IMR-90 (cell line): Measurements from ENCODE around the gene SLF2. TPM values are rescaled to one million over a fixed set of nuclear protein-coding genes. Genes with fewer than 3 reads are reported as not detected.
A peak's percentile ranks its signal among the peaks of the same experiment; 100 is the strongest.

Experiments
- ATAC-seq: fragments of 200-7000 bp; cut with Tn5 transposase; 2 replicates; pipeline ENCODE4 v1.9.1; 2020; ENCODE audit warnings: low read depth, mild to moderate bottlenecking, moderate library complexity
- BruUV-seq: library from RNA; stranded (reverse); fragments of 400-500 nt; replicated peaks from 2 replicates; lab custom pipeline; 2021; lab: Mats Ljungman, UMichigan
- CTCF ChIA-PET: fragments of 300-600 bp; formaldehyde crosslinking; extraction: SDS; loops from one replicate; lab custom pipeline; 2021; ENCODE audit warnings: antibody characterized with exemption; lab: Yijun Ruan, JAX
- POLR2A ChIA-PET: fragments of 300-600 bp; sonication (Branson Sonifier 250); formaldehyde crosslinking; loops from one replicate; lab custom pipeline; 2022; ENCODE audit warnings: antibody characterized with exemption; ENCODE audit not compliant: unreplicated experiment; lab: Charles Lee
- DNase-seq: peaks from one replicate; pipeline ENCODE4 v3.0.0; 2013
- H2AFZ ChIP-seq: replicated peaks from 2 replicates; pipeline ENCODE3; 2013; ENCODE audit warnings: low read length, mild to moderate bottlenecking; ENCODE audit not compliant: poor library complexity
- H2AK5ac ChIP-seq: 2 replicates; pipeline ENCODE4 v1.6.1; 2013; ENCODE audit warnings: low read depth, low read length, inconsistent platforms
- H2AK9ac ChIP-seq: replicated peaks from 2 replicates; pipeline ENCODE3; 2013; ENCODE audit warnings: mild to moderate bottlenecking, low read depth, low read length, moderate library complexity; ENCODE audit not compliant: poor library complexity
- H2BK120ac ChIP-seq: 2 replicates; pipeline ENCODE4 v1.6.1; 2013; ENCODE audit warnings: low read depth, low read length, inconsistent platforms
- H2BK15ac ChIP-seq: 3 replicates; pipeline ENCODE4 v1.6.1; 2013; ENCODE audit warnings: low read depth, low read length, inconsistent platforms
- H2BK20ac ChIP-seq: 2 replicates; pipeline ENCODE4 v1.6.1; 2013; ENCODE audit warnings: low read depth, mild to moderate bottlenecking, inconsistent platforms, low read length, moderate library complexity
- H2BK5ac ChIP-seq: 2 replicates; pipeline ENCODE4 v1.6.1; 2013; ENCODE audit warnings: mild to moderate bottlenecking, low read depth, low read length, inconsistent platforms; ENCODE audit not compliant: poor library complexity, severe bottlenecking
- H3K14ac ChIP-seq: replicated peaks from 2 replicates; pipeline ENCODE4 v1.6.1; 2013; ENCODE audit warnings: low read depth, low read length, inconsistent platforms
- H3K18ac ChIP-seq: 2 replicates; pipeline ENCODE4 v1.6.1; 2013; ENCODE audit warnings: low read depth, low read length, control low read depth
- H3K23ac ChIP-seq: 2 replicates; pipeline ENCODE4 v1.6.1; 2013; ENCODE audit warnings: low read depth, low read length, inconsistent platforms
- H3K27ac ChIP-seq: 2 replicates; pipeline ENCODE4 v1.5.1; 2013; ENCODE audit warnings: mild to moderate bottlenecking, control low read depth, low read length; ENCODE audit not compliant: insufficient read depth
- H3K27me3 ChIP-seq: 2 replicates; pipeline ENCODE4 v1.6.1; 2013; ENCODE audit warnings: low read length; ENCODE audit not compliant: control insufficient read depth, insufficient read depth
- H3K36me3 ChIP-seq: 2 replicates; pipeline ENCODE4 v1.6.1; 2013; ENCODE audit warnings: low read length, mixed read lengths; ENCODE audit not compliant: control insufficient read depth, insufficient read depth
- H3K4ac ChIP-seq: 2 replicates; pipeline ENCODE4 v1.6.1; 2013; ENCODE audit warnings: low read depth, low read length, inconsistent platforms
- H3K4me1 ChIP-seq: 2 replicates; pipeline ENCODE4 v1.6.1; 2013; ENCODE audit warnings: low read length, mixed read lengths; ENCODE audit not compliant: control insufficient read depth, insufficient read depth
- H3K4me2 ChIP-seq: 2 replicates; pipeline ENCODE4 v1.6.1; 2013; ENCODE audit warnings: low read depth, mild to moderate bottlenecking, control low read depth, low read length, moderate library complexity
- H3K4me3 ChIP-seq: 2 replicates; pipeline ENCODE4 v1.5.1; 2013; ENCODE audit warnings: low read depth, mild to moderate bottlenecking, control low read depth, low read length, moderate library complexity; ENCODE audit not compliant: insufficient read depth
- H3K56ac ChIP-seq: 2 replicates; pipeline ENCODE4 v1.6.1; 2013; ENCODE audit warnings: low read length, inconsistent platforms; ENCODE audit not compliant: insufficient read depth; ENCODE audit errors: extremely low read depth
- H3K79me1 ChIP-seq, 2 experiments: 2 replicates each; pipeline ENCODE4 v1.6.1; 2013; ENCODE audit warnings: low read length in 2 of 2, inconsistent platforms in 1 of 2, low read depth in 1 of 2
- H3K9ac ChIP-seq: 2 replicates; pipeline ENCODE4 v1.6.1; 2013; ENCODE audit warnings: low read depth, low read length, control low read depth
- H3K9me1 ChIP-seq: 2 replicates; pipeline ENCODE4 v1.6.1; 2013; ENCODE audit warnings: low read length, inconsistent platforms; ENCODE audit not compliant: insufficient read depth
- H3K9me3 ChIP-seq: 2 replicates; pipeline ENCODE4 v1.6.1; 2013; ENCODE audit warnings: low read length; ENCODE audit not compliant: control insufficient read depth, insufficient read depth
- H4K20me1 ChIP-seq: 2 replicates; pipeline ENCODE4 v1.6.1; 2013; ENCODE audit warnings: low read length, inconsistent platforms; ENCODE audit not compliant: insufficient read depth
- H4K5ac ChIP-seq: 2 replicates; pipeline ENCODE4 v1.6.1; 2013; ENCODE audit warnings: mild to moderate bottlenecking, low read depth, low read length, control low read depth
- H4K8ac ChIP-seq, 2 experiments: 2 replicates each; pipeline ENCODE4 v1.6.1; 2013; ENCODE audit warnings: low read depth in 2 of 2, low read length in 2 of 2, control low read depth in 1 of 2, inconsistent platforms in 1 of 2
- H4K91ac ChIP-seq: 2 replicates; pipeline ENCODE4 v1.6.1; 2013; ENCODE audit warnings: low read depth, low read length, inconsistent platforms; ENCODE audit not compliant: insufficient read depth
- BHLHE40 ChIP-seq: fragments of 150-350 bp; IDR thresholded peaks from 2 replicates; pipeline ENCODE4 v1.6.1; 2016; ENCODE audit warnings: mild to moderate bottlenecking, low read depth, low read length
- CEBPB ChIP-seq: IDR thresholded peaks from 2 replicates; pipeline ENCODE4 v1.6.1; 2012; ENCODE audit warnings: low read depth, low read length, improper control_type of control experiment
- MXI1 ChIP-seq: IDR thresholded peaks from 2 replicates; pipeline ENCODE4 v1.6.1; 2012; ENCODE audit warnings: low read depth, mild to moderate bottlenecking, low read length, moderate library complexity, borderline replicate concordance
- dilution Hi-C: fragments of 300-500 bp; cut with HindIII; formaldehyde crosslinking; loops from one replicate; pipeline ENCODE4 v1.14.3; 2018; ENCODE audit warnings: low sequenced_read_pairs; ENCODE audit not compliant: unreplicated experiment
- in situ Hi-C: fragments of 300-500 bp; cut with MboI; formaldehyde crosslinking; loops from 3 replicates; pipeline ENCODE4 v1.14.3; 2019; ENCODE audit warnings: low sequenced_read_pairs, inconsistent platforms, mixed read lengths
- intact Hi-C: fragments of 100-400 bp; cut with micrococcal nuclease; formaldehyde crosslinking; loops from 2 replicates; pipeline ENCODE4 v1.10.0; 2022
- polyA plus RNA-seq, 3 experiments: library from polyadenylated mRNA; depleted of rRNA; stranded (reverse); fragments of >200 nt; gene quantifications; 2 replicates each; pipeline ENCODE4 v1.2.3, GENCODE V29; 2012; ENCODE audit warnings: low replicate concordance in 1 of 3
- total RNA-seq: library from RNA; depleted of rRNA; stranded (reverse); fragments of >200 nt; gene quantifications from 2 replicates; pipeline ENCODE4 v1.2.3, GENCODE V29; 2012
- TF ChIP-seq, protein P1 (sequence below): conservative IDR thresholded peaks from 2 replicates; pipeline ENCODE4 v1.5.1; 2012; ENCODE audit warnings: mild to moderate bottlenecking, low read depth, low read length, improper control_type of control experiment

Gene SLF2
- total and polyA plus RNA-seq, 2 of the 4 experiments (the other 2 are of a cell fraction) = 8.5 to 21.7 TPM

DNA sequence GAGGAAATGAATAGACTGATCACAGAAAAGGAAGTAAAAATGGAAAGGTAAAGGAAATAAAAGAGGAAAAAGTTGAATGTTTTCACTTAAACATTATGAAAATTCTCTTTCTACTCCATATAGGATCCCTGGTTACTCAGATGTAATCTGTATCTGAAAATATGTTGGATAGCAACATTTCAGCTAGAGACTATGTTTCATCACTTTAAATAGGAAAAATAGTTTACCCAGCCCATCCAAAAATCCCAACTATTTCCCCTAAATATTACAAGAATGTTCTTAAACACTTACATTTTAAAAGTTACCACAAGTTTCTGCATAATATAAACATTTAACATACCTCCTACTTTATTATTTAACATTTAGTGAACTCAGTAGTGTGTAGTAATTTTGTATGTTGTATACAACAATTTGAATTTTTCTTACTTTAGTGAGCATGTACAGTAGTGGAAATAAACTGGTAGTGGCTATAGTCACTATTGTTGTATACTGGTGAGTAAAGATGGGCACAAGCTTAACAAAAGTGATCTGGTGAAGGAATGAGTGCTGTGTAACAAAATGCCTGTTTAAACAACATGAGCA is 27.1 kb downstream of the SLF2 start:
- peak overlapping the region; percentile 66 for H2BK120ac ChIP-seq
- CTCF ChIA-PET = interaction anchor here (1.0 kb wide), 1 partner anchor 10 kb away, joined by 4 read pairs; no protein-coding TSS in a partner anchor

More for the DNA sequence above, 27.1 kb downstream of the SLF2 start:
- H4K8ac ChIP-seq = peak overlapping the region; percentile 58 to 74; a peak in 3 of 4 replicates
- peak overlapping the region; percentile 94 for H3K27ac ChIP-seq
- no peaks in the 10 kb centered on the region for H3K9me3 ChIP-seq
- intact Hi-C loops = no loop called here
- H2BK5ac ChIP-seq = peak overlapping the region; percentile 90
- in situ Hi-C loops = loop anchor here (25.0 kb wide), 1 partner anchor 872 kb away; the partner anchor contains the start of gene OGA
- H3K4me1 ChIP-seq = peaks cover 11% of the 10 kb centered on the region
- peak overlapping the region; percentile 91 for H3K18ac ChIP-seq
- peak overlapping the region; percentile 49 for H3K23ac ChIP-seq
- peak overlapping the region; percentile 30 for H2BK20ac ChIP-seq
- peak overlapping the region; percentile 12; the same call in 2 of the 3 replicates for H2BK15ac ChIP-seq
- H3K56ac ChIP-seq = peak overlapping the region; percentile 51; the same call in 1 of the 2 replicates
- TF ChIP-seq BHLHE40 (no peak), CEBPB (peak; percentile 34; the same call in 1 of the 2 replicates), MXI1 (no peak)
- TF ChIP-seq, protein P1, sequence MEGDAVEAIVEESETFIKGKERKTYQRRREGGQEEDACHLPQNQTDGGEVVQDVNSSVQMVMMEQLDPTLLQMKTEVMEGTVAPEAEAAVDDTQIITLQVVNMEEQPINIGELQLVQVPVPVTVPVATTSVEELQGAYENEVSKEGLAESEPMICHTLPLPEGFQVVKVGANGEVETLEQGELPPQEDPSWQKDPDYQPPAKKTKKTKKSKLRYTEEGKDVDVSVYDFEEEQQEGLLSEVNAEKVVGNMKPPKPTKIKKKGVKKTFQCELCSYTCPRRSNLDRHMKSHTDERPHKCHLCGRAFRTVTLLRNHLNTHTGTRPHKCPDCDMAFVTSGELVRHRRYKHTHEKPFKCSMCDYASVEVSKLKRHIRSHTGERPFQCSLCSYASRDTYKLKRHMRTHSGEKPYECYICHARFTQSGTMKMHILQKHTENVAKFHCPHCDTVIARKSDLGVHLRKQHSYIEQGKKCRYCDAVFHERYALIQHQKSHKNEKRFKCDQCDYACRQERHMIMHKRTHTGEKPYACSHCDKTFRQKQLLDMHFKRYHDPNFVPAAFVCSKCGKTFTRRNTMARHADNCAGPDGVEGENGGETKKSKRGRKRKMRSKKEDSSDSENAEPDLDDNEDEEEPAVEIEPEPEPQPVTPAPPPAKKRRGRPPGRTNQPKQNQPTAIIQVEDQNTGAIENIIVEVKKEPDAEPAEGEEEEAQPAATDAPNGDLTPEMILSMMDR = no peak
- POLR2A ChIA-PET = no interaction called here
- no peak overlapping the region for H2AFZ ChIP-seq
- TSS peak; percentile 23 for BruUV-seq
- H3K36me3 ChIP-seq = peaks cover 44% of the 10 kb centered on the region
- no peak overlapping the region for H3K9ac ChIP-seq
- peak overlapping the region; percentile 44; the same call in 1 of the 2 replicates for H3K4me2 ChIP-seq
- H3K4ac ChIP-seq = peak overlapping the region; percentile 91
- ATAC-seq = peak; percentile 86
- peak; percentile 69 for DNase-seq
- peaks cover 0 to 23% of the 10 kb centered on the region in 2 experiments; a peak in 3 of 4 replicates for H3K79me1 ChIP-seq
- H3K4me3 ChIP-seq = no peak overlapping the region
- H3K9me1 ChIP-seq = 0 out of 2 replicates have a peak, but pooled peaks cover 4% of the 10 kb centered on the region
- peak overlapping the region; percentile 10; the same call in 1 of the 2 replicates for H3K14ac ChIP-seq
- peak overlapping the region; percentile 50; the same call in 1 of the 2 replicates for H2AK5ac ChIP-seq
- no peaks in the 10 kb centered on the region for H3K27me3 ChIP-seq
- dilution Hi-C loops = no loop called here
- peak overlapping the region; percentile 88 for H4K91ac ChIP-seq
- no peak overlapping the region for H2AK9ac ChIP-seq
- H4K5ac ChIP-seq = peak overlapping the region; percentile 95
- peaks cover 5% of the 10 kb centered on the region; the same call in 1 of the 2 replicates for H4K20me1 ChIP-seq
